Colonic mucosa (tissue), 4 donors: ENCODE results near the gene RDH11. TPM values are rescaled to one million over a fixed set of nuclear protein-coding genes. Genes with fewer than 3 reads are reported as not detected.

Source experiments
- DNase-seq: peaks from one replicate; pipeline ENCODE4 v3.0.0-alpha.2; 2020
- H3K27ac ChIP-seq: fragments of 200-600 bp; one replicate; pipeline ENCODE4 v1.8.0; 2021
- H3K27me3 ChIP-seq: fragments of 200-600 bp; one replicate; pipeline ENCODE4 v1.8.0; 2021
- H3K36me3 ChIP-seq: fragments of 200-600 bp; one replicate; pipeline ENCODE4 v1.8.0; 2021
- H3K4me1 ChIP-seq: fragments of 200-600 bp; one replicate; pipeline ENCODE4 v1.8.0; 2021; ENCODE audit warnings: mild to moderate bottlenecking
- H3K4me3 ChIP-seq: fragments of 200-600 bp; one replicate; pipeline ENCODE4 v1.8.0; 2021
- H3K9ac ChIP-seq, 2 donors: one replicate each; pipeline ENCODE4 v1.7.0; 2013; ENCODE audit warnings: control low read depth in 2 of 2, low read depth in 2 of 2, low read length in 2 of 2
- H3K9me3 ChIP-seq: fragments of 200-600 bp; one replicate; pipeline ENCODE4 v1.8.0; 2021
- CTCF ChIP-seq: fragments of 200-600 bp; IDR thresholded peaks from one replicate; pipeline ENCODE4 v1.8.0; 2022; ENCODE audit warnings: antibody characterized with exemption, mild to moderate bottlenecking
- intact Hi-C: fragments of 100-400 bp; cut with DNase I; formaldehyde crosslinking; loops from one replicate; pipeline ENCODE4 v1.14.1; 2022
- total RNA-seq, 2 donors: library from RNA; stranded (reverse); fragmentation: NEBNext Ultra II Directional in 1 of 2; extraction: Animal tissue kit (Norgen Biotek cat#: 25700) in 1 of 2; gene quantifications; one replicate each; pipeline ENCODE4 v1.2.1, GENCODE V29; 2021
- donor health status: healthy.
- donor health status: DM: no; HTN: no; CAD: no.
- donor health status: DM: no; HTN: no; CAD: no.

The RDH11 gene
- total RNA-seq, 2 donors from 2014 or later: 60.0 to 81.7 TPM

- H3K36me3 ChIP-seq: no peaks in the 10 kb centered on the region
- H3K9me3 ChIP-seq: no peaks in the 10 kb centered on the region
- H3K9ac ChIP-seq: no peak overlapping the region
- H3K4me1 ChIP-seq: peaks cover 4% of the 10 kb centered on the region
- TF ChIP-seq CTCF: no peak
- intact Hi-C loops: no loop called here
- no peak overlapping the region for H3K4me3 ChIP-seq
- DNase-seq: no peak
- no peaks in the 10 kb centered on the region for H3K27me3 ChIP-seq
- H3K27ac ChIP-seq: no peak overlapping the region
Measured at GRCh38 chr14:67690011-67690410, 5.6 kb downstream of the RDH11 start.

- no peak for DNase-seq
- H3K4me3 ChIP-seq: no peak overlapping the region
- H3K36me3 ChIP-seq: no peaks in the 10 kb centered on the region
- no peaks in the 10 kb centered on the region for H3K9me3 ChIP-seq
- intact Hi-C loops: loop anchor here (5.0 kb wide), 1 partner anchor 82 kb away; the partner anchor contains the start of gene PIGH
- no peak overlapping the region for H3K9ac ChIP-seq
- no peak for TF ChIP-seq CTCF
- no peaks in the 10 kb centered on the region for H3K4me1 ChIP-seq
- H3K27me3 ChIP-seq: no peaks in the 10 kb centered on the region
- H3K27ac ChIP-seq: no peak overlapping the region
Measured at GRCh38 chr14:67683842-67684241, 11.7 kb downstream of the RDH11 start.

- H3K4me3 ChIP-seq: no peak overlapping the region
- intact Hi-C loops: loop anchor here (5.0 kb wide), 1 partner anchor 79 kb away; the partner anchor contains the start of gene PIGH
- no peaks in the 10 kb centered on the region for H3K36me3 ChIP-seq
- H3K27me3 ChIP-seq: no peaks in the 10 kb centered on the region
- H3K4me1 ChIP-seq: no peaks in the 10 kb centered on the region
- no peak overlapping the region for H3K9ac ChIP-seq
- no peaks in the 10 kb centered on the region for H3K9me3 ChIP-seq
- H3K27ac ChIP-seq: no peak overlapping the region
- DNase-seq: no peak
- TF ChIP-seq CTCF: no peak
Measured at GRCh38 chr14:67680941-67681340, 14.6 kb downstream of the RDH11 start.

DNA sequence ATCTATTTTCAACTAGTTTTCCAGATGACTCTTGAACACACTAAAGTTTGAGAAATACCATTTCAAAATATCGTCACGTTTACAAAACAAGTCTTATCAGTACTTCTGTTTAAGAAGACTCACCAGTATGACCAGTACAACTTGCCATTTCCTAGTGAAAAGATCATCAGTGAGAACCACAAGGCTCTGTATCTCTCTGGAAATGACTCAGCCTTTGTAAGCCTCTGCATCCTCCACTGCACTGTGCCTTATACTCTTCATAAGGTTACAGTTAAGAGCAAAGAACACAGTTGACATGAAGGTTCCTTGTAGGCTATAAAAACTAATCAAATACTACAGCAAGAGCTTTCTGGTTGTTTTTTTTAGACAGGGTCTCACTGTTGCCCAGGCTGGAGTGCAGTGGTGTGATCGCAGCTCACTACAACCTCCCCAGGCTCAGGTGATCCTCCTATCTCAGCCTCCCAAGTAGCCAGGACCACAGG lies 15.4 kb downstream of the RDH11 start:
- H3K27me3 ChIP-seq: no peaks in the 10 kb centered on the region
- no peaks in the 10 kb centered on the region for H3K4me1 ChIP-seq
- DNase-seq: no peak
- no peak overlapping the region for H3K9ac ChIP-seq
- no peak overlapping the region for H3K27ac ChIP-seq
- intact Hi-C loops: loop anchor here (5.0 kb wide), 1 partner anchor 78 kb away; the partner anchor contains the start of gene PIGH
- TF ChIP-seq CTCF: no peak
- no peak overlapping the region for H3K4me3 ChIP-seq
- H3K9me3 ChIP-seq: no peaks in the 10 kb centered on the region
- no peaks in the 10 kb centered on the region for H3K36me3 ChIP-seq

DNA sequence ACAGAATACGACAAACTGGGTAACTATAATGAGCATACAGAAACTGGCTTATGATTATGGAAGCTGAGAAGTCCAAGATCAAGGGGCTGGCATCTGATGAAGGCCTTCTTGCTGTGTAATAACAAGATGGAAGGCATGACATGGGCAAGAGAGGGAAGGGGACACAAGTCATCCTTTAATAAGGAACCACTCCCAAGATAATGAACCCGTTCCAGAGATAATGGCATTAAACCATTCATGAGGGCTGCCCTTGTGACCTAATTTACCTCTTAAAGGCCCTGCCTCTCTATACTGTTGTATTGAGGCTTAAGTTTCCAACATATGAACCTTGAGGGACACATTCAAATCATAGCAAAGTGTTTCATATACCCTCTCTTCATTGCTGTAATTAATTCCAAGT lies 16.6 kb downstream of the RDH11 start:
- DNase-seq: no peak
- H3K9ac ChIP-seq: no peak overlapping the region
- no peaks in the 10 kb centered on the region for H3K27me3 ChIP-seq
- intact Hi-C loops: no loop called here
- no peak overlapping the region for H3K4me3 ChIP-seq
- no peaks in the 10 kb centered on the region for H3K4me1 ChIP-seq
- H3K27ac ChIP-seq: no peak overlapping the region
- no peaks in the 10 kb centered on the region for H3K36me3 ChIP-seq
- H3K9me3 ChIP-seq: no peaks in the 10 kb centered on the region
- TF ChIP-seq CTCF: no peak
